ENCODE data around the gene RNF169.

- no peak for TF ChIP-seq CTCF (IDR thresholded peaks at IDR 0.05)
- no peak for TF ChIP-seq EP300 (IDR thresholded peaks at IDR 0.05)
- TF ChIP-seq POLR2A (IDR thresholded peaks at IDR 0.05), result no peak
These were observed 39.5 kb upstream of the RNF169 start for GRCh38 chr11:74709175-74709574.

All from suprapubic skin (tissue), 3 donors.